Measurements from ENCODE around the gene TMED3. TPM values are rescaled to one million over a fixed set of nuclear protein-coding genes. Genes with fewer than 3 reads are reported as not detected.
A peak's percentile ranks its signal among the peaks of the same experiment; 100 is the strongest.

The TMED3 gene
- total RNA-seq, result 10 to 100 TPM; 40.1 to 41.4 TPM

- CTCF ChIA-PET, result interaction anchor here (1.0 kb wide), 1 partner anchor 12 kb away, joined by 5 read pairs; no protein-coding TSS in a partner anchor
- POLR2A ChIA-PET, result interaction anchor here (0.5 to 1.3 kb wide), 4 partner anchors 53 to 654 kb away, joined by 3 read pairs; no protein-coding TSS in a partner anchor
- Mint-ChIP-seq H3K27me3 (peaks cover 9% of the 10 kb centered on the region), H3K9me3 (no peaks in the 10 kb centered on the region), H3K27ac (peak within 1 kb of the TSS; percentile 21), H3K4me1 (ENCODE audit: low read depth) (peaks cover 48% of the 10 kb centered on the region), H3K4me3 (peak within 1 kb of the TSS; percentile 77), H3K36me3 (ENCODE audit: low read depth) (peaks cover 41% of the 10 kb centered on the region)
- peak; percentile 99 for ATAC-seq
- no peak for TF ChIP-seq CTCF (IDR thresholded peaks at IDR 0.05)
- DNase-seq, result peak; percentile 87
- intact Hi-C loops (cut with micrococcal nuclease), result no loop called here
Observed at GRCh38 chr15:79310985-79311900, at the start of gene TMED3. Gene TMED3, plus strand, starts transcription at chr15:79311112. Its CDS starts 138 bp downstream, at chr15:79311250.

- Mint-ChIP-seq H3K4me1 (ENCODE audit: low read depth) (no peaks in the 10 kb centered on the region), H3K27me3 (peaks cover 24% of the 10 kb centered on the region), H3K4me3 (no peak overlapping the region), H3K27ac (no peak overlapping the region), H3K36me3 (ENCODE audit: low read depth) (no peaks in the 10 kb centered on the region), H3K9me3 (no peaks in the 10 kb centered on the region)
- POLR2A ChIA-PET, result no interaction called here
- TF ChIP-seq CTCF (IDR thresholded peaks at IDR 0.05), result no peak
- DNase-seq (no peak), ATAC-seq (no peak)
- CTCF ChIA-PET, result no interaction called here
- intact Hi-C loops (cut with micrococcal nuclease), result no loop called here
Observed at GRCh38 chr15:79261836-79262235, 49.1 kb upstream of the TMED3 start.

GRCh38 chr15:79265167-79265566 lies 45.7 kb upstream of the TMED3 start:
- Mint-ChIP-seq H3K4me1 (ENCODE audit: low read depth) (no peaks in the 10 kb centered on the region), H3K27me3 (peaks cover 22% of the 10 kb centered on the region), H3K9me3 (no peaks in the 10 kb centered on the region), H3K36me3 (ENCODE audit: low read depth) (no peaks in the 10 kb centered on the region), H3K4me3 (no peak overlapping the region), H3K27ac (no peak overlapping the region)
- intact Hi-C loops (cut with micrococcal nuclease), result no loop called here
- POLR2A ChIA-PET, result no interaction called here
- CTCF ChIA-PET, result interaction anchor here (1.0 kb wide), 1 partner anchor 75 kb away, joined by 5 read pairs; no protein-coding TSS in a partner anchor
- no peak for ATAC-seq
- no peak for TF ChIP-seq CTCF (IDR thresholded peaks at IDR 0.05)
- no peak for DNase-seq

GRCh38 chr15:79265987-79266579 lies 44.8 kb upstream of the TMED3 start:
- H3K27ac Mint-ChIP-seq, result no peak overlapping the region
- TF ChIP-seq CTCF (IDR thresholded peaks at IDR 0.05), result no peak

More at GRCh38 chr15:79265987-79266579, 44.8 kb upstream of the TMED3 start:
- ChIA-PET CTCF (no interaction called here), POLR2A (no interaction called here)
- no peak for DNase-seq
- intact Hi-C loops (cut with micrococcal nuclease), result no loop called here
- Mint-ChIP-seq H3K9me3 (no peaks in the 10 kb centered on the region), H3K4me3 (no peak overlapping the region), H3K36me3 (ENCODE audit: low read depth) (no peaks in the 10 kb centered on the region), H3K4me1 (ENCODE audit: low read depth) (no peaks in the 10 kb centered on the region), H3K27me3 (peaks cover 18% of the 10 kb centered on the region)
- no peak for ATAC-seq

Data from activated CD8-positive, alpha-beta T cell treated with anti-CD3 and anti-CD28 coated beads for 36 hours (primary cell).